Ishikawa (cell line): ENCODE results near the gene SKOR1.

Source experiments
- CEBPB ChIP-seq: IDR thresholded peaks from 2 replicates; pipeline ENCODE4 v1.6.1; 2012
- CREB1 ChIP-seq: IDR thresholded peaks from 2 replicates; pipeline ENCODE4 v1.6.1; 2012; ENCODE audit warnings: low read depth
- EGR1 ChIP-seq: IDR thresholded peaks from 2 replicates; pipeline ENCODE4 v1.6.1; 2012
- EP300 ChIP-seq: IDR thresholded peaks from 2 replicates; pipeline ENCODE4 v1.6.1; 2012; ENCODE audit warnings: borderline replicate concordance
- FOXM1 ChIP-seq: IDR thresholded peaks from 2 replicates; pipeline ENCODE4 v1.6.1; 2012; ENCODE audit warnings: low read depth, borderline replicate concordance
- NFIC ChIP-seq: IDR thresholded peaks from 2 replicates; pipeline ENCODE4 v1.6.1; 2012
- RAD21 ChIP-seq: IDR thresholded peaks from 2 replicates; pipeline ENCODE4 v1.6.1; 2012; ENCODE audit warnings: low read depth
- TAF1 ChIP-seq: IDR thresholded peaks from 2 replicates; pipeline ENCODE4 v1.6.1; 2012; ENCODE audit warnings: low read depth, mild to moderate bottlenecking
- TCF12 ChIP-seq: IDR thresholded peaks from 2 replicates; pipeline ENCODE4 v1.6.1; 2012; ENCODE audit warnings: low read depth
- TEAD4 ChIP-seq: IDR thresholded peaks from 2 replicates; pipeline ENCODE4 v1.6.1; 2012
- YY1 ChIP-seq: IDR thresholded peaks from 2 replicates; pipeline ENCODE4 v1.6.1; 2012; ENCODE audit warnings: low read depth
- ZBTB7A ChIP-seq: IDR thresholded peaks from 2 replicates; pipeline ENCODE4 v1.6.1; 2012; ENCODE audit warnings: low read depth
- TF ChIP-seq, protein P1 (sequence below): IDR thresholded peaks from 2 replicates; pipeline ENCODE4 v1.6.1; 2012
- TF ChIP-seq, protein P2 (sequence below): IDR thresholded peaks from 2 replicates; pipeline ENCODE4 v1.6.1; 2012; ENCODE audit warnings: low read depth, mild to moderate bottlenecking
- TF ChIP-seq, protein P3 (sequence below): IDR thresholded peaks from 2 replicates; pipeline ENCODE4 v1.6.1; 2012

Gene SKOR1

DNA sequence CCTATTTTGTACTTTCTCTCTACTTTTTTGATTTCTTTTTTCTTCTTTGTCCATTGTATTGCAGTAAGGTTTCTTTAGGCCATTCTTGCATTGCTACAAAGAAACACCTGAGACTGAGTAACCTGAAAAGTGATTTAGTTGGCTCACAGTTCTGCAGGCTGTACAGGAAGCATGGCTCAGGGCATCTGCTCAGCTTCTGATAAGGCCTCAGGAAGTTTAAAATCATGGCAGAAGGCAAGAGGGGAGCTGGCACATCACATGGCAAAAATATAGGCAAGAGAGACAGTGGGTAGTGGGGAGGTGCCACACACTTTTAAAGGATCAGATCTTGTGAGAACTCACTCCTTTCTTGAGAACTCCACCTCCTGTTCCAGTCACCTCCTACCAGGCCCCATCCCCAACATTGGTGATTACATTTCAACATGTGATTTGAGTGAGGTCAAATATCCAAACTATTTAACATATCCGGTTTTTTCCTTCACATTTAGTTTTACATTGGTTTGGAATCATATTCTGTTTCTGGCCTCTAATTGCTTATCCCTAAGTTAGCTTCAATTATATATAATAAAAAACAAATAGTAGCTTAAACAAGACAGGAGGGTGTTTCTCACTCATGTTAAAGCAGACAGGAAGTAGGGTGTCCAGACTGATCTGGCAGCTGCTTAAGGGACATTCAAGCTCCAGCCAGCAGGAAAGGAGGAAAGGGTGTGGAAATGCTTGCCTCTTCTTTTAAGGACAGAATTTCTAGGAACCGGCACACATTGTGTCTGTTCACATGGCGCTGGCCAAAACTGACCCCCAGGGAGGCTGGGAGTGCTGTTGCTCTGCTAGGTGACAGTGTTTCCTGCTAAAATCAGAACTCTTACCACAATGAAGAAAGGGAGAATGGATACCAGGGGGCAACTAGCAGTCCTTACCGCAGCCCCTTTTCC is 28.8 kb upstream of the SKOR1 start:
- TF ChIP-seq RAD21, result no peak
- TF ChIP-seq EP300, result no peak
- TF ChIP-seq, protein P1, sequence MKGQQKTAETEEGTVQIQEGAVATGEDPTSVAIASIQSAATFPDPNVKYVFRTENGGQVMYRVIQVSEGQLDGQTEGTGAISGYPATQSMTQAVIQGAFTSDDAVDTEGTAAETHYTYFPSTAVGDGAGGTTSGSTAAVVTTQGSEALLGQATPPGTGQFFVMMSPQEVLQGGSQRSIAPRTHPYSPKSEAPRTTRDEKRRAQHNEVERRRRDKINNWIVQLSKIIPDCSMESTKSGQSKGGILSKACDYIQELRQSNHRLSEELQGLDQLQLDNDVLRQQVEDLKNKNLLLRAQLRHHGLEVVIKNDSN, result no peak
- TF ChIP-seq FOXM1, result no peak
- no peak for TF ChIP-seq CREB1
- TF ChIP-seq TAF1, result no peak
- no peak for TF ChIP-seq EGR1
- no peak for TF ChIP-seq NFIC
- TF ChIP-seq TEAD4, result no peak
- TF ChIP-seq, protein P2, sequence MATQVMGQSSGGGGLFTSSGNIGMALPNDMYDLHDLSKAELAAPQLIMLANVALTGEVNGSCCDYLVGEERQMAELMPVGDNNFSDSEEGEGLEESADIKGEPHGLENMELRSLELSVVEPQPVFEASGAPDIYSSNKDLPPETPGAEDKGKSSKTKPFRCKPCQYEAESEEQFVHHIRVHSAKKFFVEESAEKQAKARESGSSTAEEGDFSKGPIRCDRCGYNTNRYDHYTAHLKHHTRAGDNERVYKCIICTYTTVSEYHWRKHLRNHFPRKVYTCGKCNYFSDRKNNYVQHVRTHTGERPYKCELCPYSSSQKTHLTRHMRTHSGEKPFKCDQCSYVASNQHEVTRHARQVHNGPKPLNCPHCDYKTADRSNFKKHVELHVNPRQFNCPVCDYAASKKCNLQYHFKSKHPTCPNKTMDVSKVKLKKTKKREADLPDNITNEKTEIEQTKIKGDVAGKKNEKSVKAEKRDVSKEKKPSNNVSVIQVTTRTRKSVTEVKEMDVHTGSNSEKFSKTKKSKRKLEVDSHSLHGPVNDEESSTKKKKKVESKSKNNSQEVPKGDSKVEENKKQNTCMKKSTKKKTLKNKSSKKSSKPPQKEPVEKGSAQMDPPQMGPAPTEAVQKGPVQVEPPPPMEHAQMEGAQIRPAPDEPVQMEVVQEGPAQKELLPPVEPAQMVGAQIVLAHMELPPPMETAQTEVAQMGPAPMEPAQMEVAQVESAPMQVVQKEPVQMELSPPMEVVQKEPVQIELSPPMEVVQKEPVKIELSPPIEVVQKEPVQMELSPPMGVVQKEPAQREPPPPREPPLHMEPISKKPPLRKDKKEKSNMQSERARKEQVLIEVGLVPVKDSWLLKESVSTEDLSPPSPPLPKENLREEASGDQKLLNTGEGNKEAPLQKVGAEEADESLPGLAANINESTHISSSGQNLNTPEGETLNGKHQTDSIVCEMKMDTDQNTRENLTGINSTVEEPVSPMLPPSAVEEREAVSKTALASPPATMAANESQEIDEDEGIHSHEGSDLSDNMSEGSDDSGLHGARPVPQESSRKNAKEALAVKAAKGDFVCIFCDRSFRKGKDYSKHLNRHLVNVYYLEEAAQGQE, result no peak
- no peak for TF ChIP-seq ZBTB7A
- no peak for TF ChIP-seq CEBPB
- no peak for TF ChIP-seq TCF12
- TF ChIP-seq YY1, result no peak
- TF ChIP-seq, protein P3, sequence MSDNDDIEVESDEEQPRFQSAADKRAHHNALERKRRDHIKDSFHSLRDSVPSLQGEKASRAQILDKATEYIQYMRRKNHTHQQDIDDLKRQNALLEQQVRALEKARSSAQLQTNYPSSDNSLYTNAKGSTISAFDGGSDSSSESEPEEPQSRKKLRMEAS, result no peak

DNA sequence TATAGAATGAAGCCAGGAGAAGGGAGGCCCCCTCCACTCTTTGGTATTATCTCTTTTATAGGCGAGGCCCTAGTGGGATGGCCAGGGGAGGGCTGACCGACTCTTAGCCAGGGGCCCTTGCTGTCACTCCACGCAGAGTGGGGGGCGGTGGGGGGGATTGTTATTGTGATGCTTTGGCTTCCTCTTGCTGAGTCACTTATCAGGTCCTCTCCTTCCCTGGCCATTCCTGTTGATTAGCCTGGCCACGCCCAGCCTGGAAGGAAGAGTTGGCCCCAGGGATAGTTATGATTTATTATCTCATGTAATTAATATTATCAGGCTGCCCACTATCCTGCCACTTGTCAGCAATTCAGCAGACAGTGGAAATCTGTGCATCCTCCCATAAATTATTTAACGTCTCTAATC is 25.5 kb upstream of the SKOR1 start:
- TF ChIP-seq FOXM1, result no peak
- TF ChIP-seq, protein P2, result no peak
- TF ChIP-seq EP300, result no peak
- TF ChIP-seq CEBPB, result no peak
- no peak for TF ChIP-seq EGR1

DNA sequence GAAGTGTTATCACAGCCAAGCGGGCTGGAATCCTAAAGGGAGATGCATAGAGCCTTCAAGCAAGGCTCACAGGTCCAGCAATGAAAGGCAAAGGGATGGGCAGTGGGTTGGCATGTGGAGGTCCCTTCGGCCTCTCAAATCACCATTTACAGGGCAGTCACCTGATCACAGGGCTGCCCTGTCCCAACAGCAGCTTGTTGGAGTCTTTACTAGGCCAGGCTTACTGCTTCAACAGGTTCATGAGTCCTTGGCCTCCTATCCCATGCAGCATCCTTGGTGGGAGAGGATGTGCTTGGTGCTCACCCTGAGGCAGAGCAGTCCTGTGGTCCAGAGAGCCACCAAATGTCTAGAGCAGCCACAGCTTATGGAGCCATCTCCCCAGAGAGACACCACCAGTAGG is 24.2 kb upstream of the SKOR1 start:
- TF ChIP-seq, protein P1, result no peak
- TF ChIP-seq TEAD4, result no peak

DNA sequence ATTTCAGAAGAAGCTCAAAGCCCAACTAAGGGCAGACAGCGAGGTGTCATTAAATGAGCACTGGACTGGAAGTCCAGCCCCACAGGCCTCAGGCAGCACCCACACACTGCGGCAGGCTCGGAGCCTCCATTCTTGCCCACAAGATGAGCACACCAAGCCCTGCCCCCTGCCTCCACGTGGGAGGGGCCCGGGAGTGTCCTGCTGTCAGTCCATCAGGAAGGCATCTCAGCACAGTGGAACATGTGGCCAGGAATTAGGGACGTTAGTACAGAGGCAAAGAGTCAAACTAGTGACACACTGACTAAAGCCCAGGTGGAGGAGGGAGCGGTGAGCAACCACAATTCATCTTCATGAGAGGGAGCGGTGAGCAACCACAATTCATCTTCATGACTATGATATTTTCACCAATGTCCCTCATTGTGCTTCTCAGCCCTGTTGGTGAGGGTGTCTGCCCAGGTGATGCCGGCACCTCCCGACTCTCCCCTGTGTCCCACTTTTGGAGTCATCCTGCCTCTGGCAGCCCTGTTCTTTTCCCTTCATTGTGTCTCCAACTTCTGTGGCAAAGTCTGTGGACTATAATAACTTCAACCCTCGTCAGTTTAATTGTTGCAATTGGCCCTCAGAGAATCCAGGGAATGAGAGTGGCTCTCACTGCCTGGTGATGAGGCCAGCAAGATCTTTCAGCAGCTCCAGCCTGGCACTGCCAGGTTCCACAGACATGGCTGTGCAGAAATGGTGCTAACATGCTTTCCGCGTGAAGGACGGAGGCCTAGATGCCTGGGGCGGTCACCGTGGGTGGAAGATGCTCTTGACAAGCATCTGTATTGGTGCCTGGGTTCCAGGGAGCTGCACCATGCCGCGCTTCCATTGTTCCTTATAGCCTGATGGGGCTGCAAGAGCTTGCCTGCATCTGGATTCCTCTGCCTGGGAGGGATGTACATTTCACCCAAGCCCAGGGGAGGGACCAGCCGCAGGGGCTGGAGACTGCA is 23.1 kb upstream of the SKOR1 start:
- TF ChIP-seq TAF1 (no peak), NFIC (no peak), CEBPB (no peak), FOXM1 (no peak), EP300 (no peak), RAD21 (no peak), TCF12 (no peak), YY1 (no peak), ZBTB7A (no peak), EGR1 (no peak)
- TF ChIP-seq, protein P1, result no peak
- TF ChIP-seq, protein P3, result no peak

DNA sequence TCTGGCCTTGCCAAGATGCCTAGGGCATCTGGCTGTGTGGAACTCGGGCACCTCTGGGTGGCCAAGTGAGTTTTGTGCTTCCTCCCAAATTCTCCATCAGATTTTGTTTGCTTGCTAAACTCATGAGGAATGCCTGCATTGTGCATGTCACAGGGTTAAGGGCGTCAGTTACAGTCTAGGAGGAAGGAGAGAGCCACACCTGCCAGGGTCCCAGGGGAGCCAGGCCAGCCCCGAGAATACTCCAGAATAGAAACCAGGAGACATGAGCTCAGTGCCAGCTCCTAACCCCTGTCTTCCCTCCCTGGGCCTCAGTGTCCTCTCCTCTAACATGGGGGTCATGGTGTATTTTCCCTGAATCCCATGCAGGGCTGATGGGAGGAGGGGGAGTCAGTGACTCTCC is 22.0 kb upstream of the SKOR1 start:
- TF ChIP-seq CREB1 (no peak), RAD21 (no peak), TAF1 (no peak), FOXM1 (no peak), EGR1 (no peak), TEAD4 (no peak), NFIC (no peak), EP300 (no peak), CEBPB (no peak)
- TF ChIP-seq, protein P3, result no peak
- TF ChIP-seq, protein P1, result no peak
- TF ChIP-seq, protein P2, result no peak
